Endothelial cell of umbilical vein (primary cell): Measurements from ENCODE around the gene ZNF365. TPM values are rescaled to one million over a fixed set of nuclear protein-coding genes. Genes with fewer than 3 reads are reported as not detected.

Source experiments
- BruUV-seq: library from RNA; stranded (reverse); fragments of 400-500 nt; replicated peaks from 2 replicates; lab custom pipeline; 2021; lab: Mats Ljungman, UMichigan
- CTCF ChIA-PET: fragments of 300-600, 350-600 bp; sonication (Branson Sonifier 250); formaldehyde crosslinking; loops from one replicate; lab custom pipeline; 2021; ENCODE audit warnings: antibody characterized with exemption, inconsistent platforms; lab: Charles Lee
- POLR2A ChIA-PET: fragments of 300-600, 350-600 bp; sonication (Branson Sonifier 250); formaldehyde crosslinking; loops from one replicate; lab custom pipeline; 2021; ENCODE audit warnings: antibody characterized with exemption, inconsistent platforms; lab: Charles Lee
- DNase-seq: peaks from one replicate; pipeline ENCODE4 v3.0.0-alpha.2; 2011; ENCODE audit warnings: low read depth, low spot score
- FAIRE-seq: peaks from 2 replicates; lab custom pipeline; 2011; peaks lifted over from hg19 to GRCh38; lab: Jason Lieb, UNC
- H2AFZ ChIP-seq: 2 replicates; pipeline ENCODE4 v1.6.0; 2012; ENCODE audit warnings: low read depth, low read length, control low read depth, inconsistent platforms
- H3K27ac ChIP-seq: 2 replicates; pipeline ENCODE4 v1.5.1; 2011; ENCODE audit warnings: low read depth, mild to moderate bottlenecking, control low read depth, low read length, moderate library complexity; ENCODE audit not compliant: insufficient read depth
- H3K27me3 ChIP-seq, 2 experiments: 2 replicates each; pipeline versions ENCODE4 v1.6.0 to v1.6.1; 2011; ENCODE audit warnings: low read length in 2 of 2, mixed read lengths in 1 of 2; ENCODE audit not compliant: control insufficient read depth in 2 of 2, insufficient read depth in 2 of 2
- H3K36me3 ChIP-seq, 2 experiments: 2 replicates in 1 of 2; 3 replicates in 1 of 2; pipeline ENCODE4 v1.5.1; 2011; ENCODE audit warnings: low read length in 2 of 2, mild to moderate bottlenecking in 1 of 2, moderate library complexity in 1 of 2; ENCODE audit not compliant: control insufficient read depth in 2 of 2, insufficient read depth in 2 of 2; ENCODE audit errors: extremely low read depth in 1 of 2
- H3K4me1 ChIP-seq: 3 replicates; pipeline ENCODE4 v1.5.1; 2011; ENCODE audit warnings: mild to moderate bottlenecking, low read length; ENCODE audit not compliant: control insufficient read depth, insufficient read depth; ENCODE audit errors: extremely low read depth
- H3K4me2 ChIP-seq: 2 replicates; pipeline ENCODE4 v1.6.1; 2011; ENCODE audit warnings: low read length, control low read depth, mixed read lengths; ENCODE audit not compliant: insufficient read depth
- H3K4me3 ChIP-seq, 3 experiments: fragments of 200-600 bp in 1 of 3; sonication (generic), shearing (Covaris generic) in 1 of 3; replicated peaks in 1 of 3; 2 replicates each; pipeline ENCODE4 v1.5.1; 2011 to 2016; ENCODE audit warnings: control low read depth in 3 of 3, low read length in 3 of 3, mild to moderate bottlenecking in 2 of 3, inconsistent platforms in 1 of 3, low read depth in 1 of 3, moderate library complexity in 1 of 3; ENCODE audit not compliant: insufficient read depth in 1 of 3
- H3K79me2 ChIP-seq: 2 replicates; pipeline ENCODE4 v1.6.0; 2012; ENCODE audit warnings: low read length, inconsistent platforms; ENCODE audit not compliant: control insufficient read depth, insufficient read depth
- H3K9ac ChIP-seq: replicated peaks from 2 replicates; pipeline ENCODE3; 2011; ENCODE audit warnings: low read length, control low read depth; ENCODE audit not compliant: insufficient read depth; ENCODE audit errors: extremely low read depth
- H3K9me1 ChIP-seq: replicated peaks from 3 replicates; pipeline ENCODE4 v1.6.0; 2011; ENCODE audit warnings: mild to moderate bottlenecking, low read length; ENCODE audit not compliant: control insufficient read depth, insufficient read depth; ENCODE audit errors: extremely low read depth
- H3K9me3 ChIP-seq: replicated peaks from 2 replicates; pipeline ENCODE4 v1.5.1; 2012; ENCODE audit warnings: low read length, inconsistent platforms; ENCODE audit not compliant: control insufficient read depth, insufficient read depth
- H4K20me1 ChIP-seq: replicated peaks from 2 replicates; pipeline ENCODE3; 2011; ENCODE audit warnings: mild to moderate bottlenecking, low read length; ENCODE audit not compliant: control insufficient read depth, insufficient read depth; ENCODE audit errors: extremely low read depth
- EZH2 ChIP-seq: IDR thresholded peaks from 2 replicates; pipeline ENCODE4 v1.6.1; 2012; ENCODE audit warnings: borderline replicate concordance, low read depth, mild to moderate bottlenecking, moderate library complexity, low read length, inconsistent platforms; ENCODE audit not compliant: severe bottlenecking
- FOS ChIP-seq: IDR thresholded peaks from 2 replicates; pipeline ENCODE4 v1.6.1; 2011; ENCODE audit warnings: mild to moderate bottlenecking, low read length, moderate library complexity, borderline replicate concordance; ENCODE audit not compliant: insufficient read depth
- GATA2 ChIP-seq: IDR thresholded peaks from 2 replicates; pipeline ENCODE4 v1.7.0; 2011; ENCODE audit warnings: low read depth, mild to moderate bottlenecking, moderate library complexity, mixed read lengths, low read length; ENCODE audit not compliant: insufficient read length, insufficient read depth
- JUN ChIP-seq: IDR thresholded peaks from 2 replicates; pipeline ENCODE4 v1.6.1; 2011; ENCODE audit warnings: borderline replicate concordance, low read depth; ENCODE audit not compliant: insufficient read length, insufficient read depth
- MYC ChIP-seq: IDR thresholded peaks from one replicate; pipeline ENCODE4 v1.6.1; 2011; ENCODE audit warnings: mild to moderate bottlenecking, low read depth, low read length
- POLR2A ChIP-seq: IDR thresholded peaks from 2 replicates; pipeline ENCODE4 v1.6.1; 2012; ENCODE audit warnings: low read depth, mild to moderate bottlenecking, control low read depth, low read length
- POLR2AphosphoS5 ChIP-seq: IDR thresholded peaks from 2 replicates; pipeline ENCODE4 v1.6.1; 2012; ENCODE audit warnings: low read depth, mild to moderate bottlenecking, control low read depth, low read length, moderate library complexity; ENCODE audit not compliant: insufficient read depth
- dilution Hi-C: fragments of 300-500 bp; cut with MboI; formaldehyde crosslinking; loops from one replicate; pipeline ENCODE4 v1.15.0; 2019; ENCODE audit warnings: low sequenced_read_pairs; ENCODE audit not compliant: extremely low pct_ligation_motif_present
- intact Hi-C: fragments of 100-400 bp; cut with micrococcal nuclease; formaldehyde crosslinking; loops from one replicate; pipeline ENCODE4 v1.10.0; 2022
- polyA plus RNA-seq, 4 experiments: library from polyadenylated mRNA; depleted of rRNA in 3 of 4; stranded (reverse) in 3 of 4; unstranded in 1 of 4; fragments of >200 nt; gene quantifications; 2 replicates each; pipeline versions ENCODE4 v1.2.1 to v1.2.3, GENCODE V29; 2011 to 2012; ENCODE audit warnings: missing spikeins in 1 of 4
- total RNA-seq: library from RNA; stranded (reverse); gene quantifications from 2 replicates; pipeline ENCODE4 v1.2.3, GENCODE V29; 2021
- TF ChIP-seq, protein P1 (sequence below), 2 donors: IDR thresholded peaks; 1 replicate in 1 of 2; 2 replicates in 1 of 2; pipeline ENCODE4 v1.5.1; 2011; ENCODE audit warnings: low read length in 2 of 2, mild to moderate bottlenecking in 2 of 2, moderate library complexity in 2 of 2, control low read depth in 1 of 2, inconsistent platforms in 1 of 2, low read depth in 1 of 2; ENCODE audit not compliant: insufficient read depth in 1 of 2; ENCODE audit errors: extremely low read depth in 1 of 2
- TF ChIP-seq, protein P2 (sequence below): IDR thresholded peaks from 2 replicates; pipeline ENCODE4 v1.6.1; 2011; ENCODE audit not compliant: insufficient read depth, insufficient read length

Gene ZNF365
- total and polyA plus RNA-seq, 2 donors (not counting 3 experiments of a cell fraction or from before 2014, with no cell fraction given), result 1.3 to 2.9 TPM

DNA sequence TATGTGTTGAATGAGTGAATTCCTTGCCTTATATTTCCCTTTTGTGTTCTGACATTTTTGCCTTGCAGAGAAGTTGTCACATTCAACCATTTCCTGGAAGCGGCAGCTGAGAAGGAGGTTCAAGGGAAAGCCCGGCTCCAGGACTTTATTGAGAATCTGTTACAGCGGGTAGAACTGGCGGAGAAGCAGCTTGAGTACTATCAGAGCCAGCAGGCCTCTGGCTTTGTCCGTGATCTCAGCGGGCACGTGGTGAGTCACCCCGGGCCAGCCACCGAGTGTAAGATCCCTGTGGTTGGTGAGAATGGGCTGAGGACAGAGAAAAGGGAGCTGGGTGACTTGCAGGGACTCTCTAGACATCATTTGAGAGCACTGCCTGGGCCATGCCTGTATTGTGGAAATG, 14.2 kb downstream of the ZNF365 start:
- Histone ChIP-seq H4K20me1 (no peaks in the 10 kb centered on the region), H3K79me2 (no peaks in the 10 kb centered on the region), H3K9ac (no peak overlapping the region), H3K27me3 (no peaks in the 10 kb centered on the region), H3K9me3 (no peaks in the 10 kb centered on the region), H3K4me1 (peaks cover 30% of the 10 kb centered on the region), H3K27ac (no peak overlapping the region), H3K4me2 (no peak overlapping the region), H3K9me1 (no peaks in the 10 kb centered on the region), H3K4me3 (no peak overlapping the region), H3K36me3 (no peaks in the 10 kb centered on the region), H2AFZ (no peak overlapping the region)
- DNase-seq, result no peak
- no TSS peak for BruUV-seq
- FAIRE-seq, result no peak
- dilution Hi-C loops (no loop called here), intact Hi-C loops (no loop called here)
- ChIA-PET POLR2A (no interaction called here), CTCF (interaction anchor here (1.3 kb wide), 1 partner anchor 395 kb away, joined by 3 read pairs; no protein-coding TSS in a partner anchor)
- no peak for TF ChIP-seq JUN
- TF ChIP-seq, protein P1, sequence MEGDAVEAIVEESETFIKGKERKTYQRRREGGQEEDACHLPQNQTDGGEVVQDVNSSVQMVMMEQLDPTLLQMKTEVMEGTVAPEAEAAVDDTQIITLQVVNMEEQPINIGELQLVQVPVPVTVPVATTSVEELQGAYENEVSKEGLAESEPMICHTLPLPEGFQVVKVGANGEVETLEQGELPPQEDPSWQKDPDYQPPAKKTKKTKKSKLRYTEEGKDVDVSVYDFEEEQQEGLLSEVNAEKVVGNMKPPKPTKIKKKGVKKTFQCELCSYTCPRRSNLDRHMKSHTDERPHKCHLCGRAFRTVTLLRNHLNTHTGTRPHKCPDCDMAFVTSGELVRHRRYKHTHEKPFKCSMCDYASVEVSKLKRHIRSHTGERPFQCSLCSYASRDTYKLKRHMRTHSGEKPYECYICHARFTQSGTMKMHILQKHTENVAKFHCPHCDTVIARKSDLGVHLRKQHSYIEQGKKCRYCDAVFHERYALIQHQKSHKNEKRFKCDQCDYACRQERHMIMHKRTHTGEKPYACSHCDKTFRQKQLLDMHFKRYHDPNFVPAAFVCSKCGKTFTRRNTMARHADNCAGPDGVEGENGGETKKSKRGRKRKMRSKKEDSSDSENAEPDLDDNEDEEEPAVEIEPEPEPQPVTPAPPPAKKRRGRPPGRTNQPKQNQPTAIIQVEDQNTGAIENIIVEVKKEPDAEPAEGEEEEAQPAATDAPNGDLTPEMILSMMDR (IDR thresholded peaks at IDR 0.05; ENCODE audit: extremely low read depth in 1 of 2, insufficient read depth in 1 of 2, low read depth in 1 of 2, low read length in 2 of 2), result no peak
- TF ChIP-seq, protein P2, sequence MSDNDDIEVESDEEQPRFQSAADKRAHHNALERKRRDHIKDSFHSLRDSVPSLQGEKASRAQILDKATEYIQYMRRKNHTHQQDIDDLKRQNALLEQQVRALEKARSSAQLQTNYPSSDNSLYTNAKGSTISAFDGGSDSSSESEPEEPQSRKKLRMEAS, result no peak
- TF ChIP-seq POLR2A, result no peak

DNA sequence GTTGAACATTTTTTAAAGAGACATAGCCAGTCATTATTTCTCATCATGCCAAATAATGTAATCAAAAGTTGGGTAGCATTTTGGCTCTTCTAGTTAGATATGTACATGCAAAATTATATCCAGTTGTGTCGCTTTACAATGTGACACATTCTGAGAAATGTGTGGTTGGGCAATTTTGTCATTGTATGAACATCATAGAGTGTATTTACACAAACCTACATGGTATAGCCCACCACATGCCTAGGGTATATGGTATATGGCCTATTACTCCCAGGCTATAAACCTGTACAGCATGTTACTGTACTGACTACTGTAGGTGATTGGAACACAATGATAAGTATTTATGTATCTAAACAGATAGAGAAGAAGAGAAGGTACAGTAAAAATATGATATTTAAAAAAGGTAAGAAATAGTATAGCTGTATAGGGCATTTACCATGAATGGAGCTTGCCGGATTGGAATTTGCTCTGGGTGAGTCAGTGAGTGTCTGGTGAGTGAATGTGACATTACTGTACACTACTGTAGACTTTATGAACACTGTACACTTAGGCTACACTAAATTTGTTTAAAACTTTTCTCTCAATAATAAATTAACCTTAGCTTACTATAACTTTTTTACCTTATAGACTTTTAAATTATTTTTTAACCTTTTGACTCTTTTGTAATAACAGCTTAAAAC, 16.5 kb downstream of the ZNF365 start:
- BruUV-seq, result no TSS peak
- dilution Hi-C loops (no loop called here), intact Hi-C loops (no loop called here)
- DNase-seq, result no peak
- no peaks in the 10 kb centered on the region for H4K20me1 ChIP-seq
- H3K4me1 ChIP-seq, result peaks cover 11% of the 10 kb centered on the region
- no peaks in the 10 kb centered on the region for H3K9me1 ChIP-seq
- no peak overlapping the region for H3K4me2 ChIP-seq
- H3K27me3 ChIP-seq, result no peaks in the 10 kb centered on the region
- no peak overlapping the region for H2AFZ ChIP-seq
- no peak for FAIRE-seq
- no peak overlapping the region for H3K27ac ChIP-seq
- H3K9ac ChIP-seq, result no peak overlapping the region
- no peaks in the 10 kb centered on the region for H3K36me3 ChIP-seq
- CTCF ChIA-PET, result no interaction called here
- H3K4me3 ChIP-seq, result no peak overlapping the region
- H3K79me2 ChIP-seq, result no peaks in the 10 kb centered on the region
- POLR2A ChIA-PET, result no interaction called here
- H3K9me3 ChIP-seq, result no peaks in the 10 kb centered on the region
- TF ChIP-seq POLR2A (no peak), JUN (no peak), FOS (no peak), GATA2 (no peak), EZH2 (no peak), POLR2AphosphoS5 (no peak), MYC (no peak)
- TF ChIP-seq, protein P2, result no peak
- TF ChIP-seq, protein P1 (IDR thresholded peaks at IDR 0.05; ENCODE audit: extremely low read depth in 1 of 2, insufficient read depth in 1 of 2, low read depth in 1 of 2, low read length in 2 of 2), result no peak
